Dendritic cell treated with granulocyte-macrophage colony-stimulating factor and Interleukin-4, amounts not matched to agents 40 ng/mL and 50 ng/mL, for 4 days (primary cell): Measurements from ENCODE around the gene POLR1C.

ENCODE experiments used
- H3K27ac Mint-ChIP-seq: one replicate; pipeline ENCODE4 v1.8.0; 2022; ENCODE audit warnings: mild to moderate bottlenecking, mixed read lengths
- H3K27me3 Mint-ChIP-seq: one replicate; pipeline ENCODE4 v1.8.0; 2022; ENCODE audit warnings: mild to moderate bottlenecking, mixed read lengths
- H3K36me3 Mint-ChIP-seq: one replicate; pipeline ENCODE4 v1.8.0; 2022; ENCODE audit warnings: low read depth, mixed read lengths
- H3K4me1 Mint-ChIP-seq: one replicate; pipeline ENCODE4 v1.8.0; 2022; ENCODE audit warnings: low read depth, mixed read lengths
- H3K4me3 Mint-ChIP-seq: one replicate; pipeline ENCODE4 v1.8.0; 2022; ENCODE audit warnings: mild to moderate bottlenecking, moderate library complexity, mixed read lengths
- H3K9me3 Mint-ChIP-seq: one replicate; pipeline ENCODE4 v1.8.0; 2022; ENCODE audit warnings: mixed read lengths
- intact Hi-C: fragments of 100-400 bp; cut with micrococcal nuclease; formaldehyde crosslinking; loops from one replicate; pipeline ENCODE4 v1.15.0; 2022

The POLR1C gene

GRCh38 chr6:43509142-43509983, 7.5 kb upstream of the POLR1C start:
- H3K27ac Mint-ChIP-seq, result no peak overlapping the region
- H3K9me3 Mint-ChIP-seq, result no peaks in the 10 kb centered on the region

DNA sequence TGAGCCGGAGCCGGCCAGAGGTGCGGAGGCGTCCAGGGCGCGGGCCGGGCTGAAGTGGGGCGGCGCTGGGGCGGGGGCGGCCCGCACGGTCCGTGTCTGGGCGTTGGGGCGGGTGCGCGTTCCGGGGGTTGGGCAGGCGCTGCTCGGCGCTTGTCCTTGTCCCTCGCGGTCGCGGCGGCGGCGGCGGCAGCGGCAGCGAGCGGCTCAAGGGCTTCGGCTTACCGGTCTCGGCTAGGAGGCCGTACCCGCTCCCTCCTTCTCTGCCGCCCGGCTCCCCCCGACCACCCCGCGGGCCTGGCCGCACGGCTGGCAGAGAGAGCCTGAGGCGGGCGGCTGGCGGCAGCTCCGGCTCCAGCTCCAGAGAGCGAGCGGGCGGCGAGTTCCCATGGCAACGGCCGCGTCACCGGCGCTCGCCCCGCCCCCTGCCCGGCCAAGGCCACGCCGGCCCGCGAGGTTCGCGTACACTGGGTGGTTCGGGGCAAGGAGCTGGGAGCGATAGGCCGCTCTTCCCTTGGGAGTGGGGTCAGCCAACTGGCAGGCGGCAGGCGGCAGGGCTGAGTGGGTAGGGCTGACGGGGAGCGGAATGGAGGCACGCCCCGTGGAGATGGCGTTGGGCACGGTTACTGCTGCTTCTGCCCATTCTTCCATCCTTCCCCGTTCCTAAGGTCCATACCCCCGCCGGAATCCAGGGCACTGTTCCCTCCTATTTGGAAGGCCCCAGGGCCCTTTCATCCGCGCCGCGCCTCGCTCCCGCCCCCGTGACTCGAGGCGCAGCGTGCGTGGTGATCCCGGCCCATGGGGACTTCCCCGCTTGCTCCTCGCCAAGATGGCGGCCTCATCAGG, 6.7 kb upstream of the POLR1C start, which contains the start of gene LRRC73:
TSS of gene LRRC73 (minus strand) at position 363 of the 843 bp plus-strand sequence. CDS start 561 bp downstream, outside the sequence.
- no peak within 1 kb of the TSS for H3K27ac Mint-ChIP-seq
- peaks cover 29% of the 10 kb centered on the region for H3K27me3 Mint-ChIP-seq
- peaks cover 15% of the 10 kb centered on the region for H3K36me3 Mint-ChIP-seq
- intact Hi-C loops, result loop anchor here (5.0 kb wide), 1 partner anchor 143 kb away; the partner anchor contains the start of gene ZNF318
- H3K9me3 Mint-ChIP-seq, result no peaks in the 10 kb centered on the region
- peaks cover 68% of the 10 kb centered on the region for H3K4me1 Mint-ChIP-seq
- peak within 1 kb of the TSS; percentile 64 for H3K4me3 Mint-ChIP-seq

More at GRCh38 chr6:43509142-43509983, 7.5 kb upstream of the POLR1C start:
- Mint-ChIP-seq H3K4me3 (peak overlapping the region; percentile 64), H3K36me3 (peaks cover 24% of the 10 kb centered on the region), H3K27me3 (peaks cover 29% of the 10 kb centered on the region), H3K4me1 (peaks cover 62% of the 10 kb centered on the region)
- intact Hi-C loops, result loop anchor here (5.0 kb wide), 1 partner anchor 142 kb away; the partner anchor contains the start of gene ZNF318

- Mint-ChIP-seq H3K9me3 (no peaks in the 10 kb centered on the region), H3K36me3 (peaks cover 9% of the 10 kb centered on the region), H3K27me3 (peaks cover 29% of the 10 kb centered on the region), H3K4me3 (peak overlapping the region; percentile 64), H3K27ac (no peak overlapping the region), H3K4me1 (peaks cover 74% of the 10 kb centered on the region)
- intact Hi-C loops, result no loop called here
Observed at GRCh38 chr6:43510827-43511163, 6.1 kb upstream of the POLR1C start.

DNA sequence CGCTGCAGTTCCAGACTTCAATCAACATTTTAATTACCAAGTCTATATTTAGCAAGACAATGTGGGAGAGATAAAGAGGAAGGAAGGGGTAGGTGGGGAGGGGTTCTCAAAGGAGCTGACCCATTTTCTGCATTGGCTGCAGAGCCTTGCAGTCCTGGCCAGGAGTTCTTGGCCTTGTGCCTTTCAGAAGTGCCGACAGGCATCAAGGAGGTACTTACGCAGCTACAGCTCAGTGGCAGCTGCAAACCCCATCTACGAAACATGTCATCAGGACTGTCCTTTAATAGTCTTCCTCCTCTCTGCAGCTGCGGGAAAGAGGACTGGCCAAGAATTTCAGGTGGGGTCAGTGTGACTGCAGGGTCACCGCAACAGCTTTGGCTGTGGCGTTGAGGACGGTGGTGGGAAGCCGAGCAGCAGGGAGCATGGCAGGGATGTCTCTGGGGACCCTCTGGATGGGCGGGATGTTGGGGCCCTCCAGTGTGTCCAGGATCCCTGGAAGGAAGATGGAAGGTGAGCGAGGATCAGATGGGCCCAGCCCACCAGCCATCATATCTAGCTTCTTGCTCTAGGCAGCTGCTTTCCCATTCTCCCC, 5.0 kb upstream of the POLR1C start:
- Mint-ChIP-seq H3K9me3 (no peaks in the 10 kb centered on the region), H3K4me1 (peaks cover 79% of the 10 kb centered on the region), H3K27me3 (peaks cover 27% of the 10 kb centered on the region), H3K27ac (no peak overlapping the region), H3K4me3 (no peak overlapping the region), H3K36me3 (no peaks in the 10 kb centered on the region)
- intact Hi-C loops, result no loop called here

DNA sequence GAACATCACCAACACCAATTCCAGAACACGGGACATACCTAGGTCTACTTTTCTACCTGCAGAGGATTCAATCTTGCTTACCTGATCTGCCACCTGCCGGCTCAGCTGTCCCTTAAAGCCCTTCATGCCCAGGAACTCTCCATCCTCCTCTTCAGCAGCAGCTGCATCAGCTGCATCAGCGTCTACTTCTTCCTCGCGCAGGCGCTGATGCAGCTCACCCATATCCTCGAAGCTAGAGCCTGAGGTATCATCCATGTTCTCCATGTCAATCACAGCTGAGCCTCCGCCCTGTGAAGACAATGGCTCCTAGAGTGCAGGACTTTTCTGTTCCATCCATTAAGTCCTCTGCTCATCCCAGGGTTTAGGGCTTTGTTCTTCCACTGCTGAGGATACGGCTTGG, 1.1 kb upstream of the POLR1C start:
- Mint-ChIP-seq H3K4me3 (no peak overlapping the region), H3K4me1 (peaks cover 49% of the 10 kb centered on the region), H3K27ac (no peak overlapping the region), H3K27me3 (no peaks in the 10 kb centered on the region), H3K9me3 (no peaks in the 10 kb centered on the region), H3K36me3 (no peaks in the 10 kb centered on the region)
- intact Hi-C loops, result no loop called here

GRCh38 chr6:43516367-43516696, 557 bp upstream of the POLR1C start:
- peaks cover 47% of the 10 kb centered on the region for H3K4me1 Mint-ChIP-seq
- no peak overlapping the region for H3K4me3 Mint-ChIP-seq
- no peaks in the 10 kb centered on the region for H3K27me3 Mint-ChIP-seq
- H3K27ac Mint-ChIP-seq, result no peak overlapping the region
- no peaks in the 10 kb centered on the region for H3K36me3 Mint-ChIP-seq
- intact Hi-C loops, result no loop called here
- H3K9me3 Mint-ChIP-seq, result no peaks in the 10 kb centered on the region

DNA sequence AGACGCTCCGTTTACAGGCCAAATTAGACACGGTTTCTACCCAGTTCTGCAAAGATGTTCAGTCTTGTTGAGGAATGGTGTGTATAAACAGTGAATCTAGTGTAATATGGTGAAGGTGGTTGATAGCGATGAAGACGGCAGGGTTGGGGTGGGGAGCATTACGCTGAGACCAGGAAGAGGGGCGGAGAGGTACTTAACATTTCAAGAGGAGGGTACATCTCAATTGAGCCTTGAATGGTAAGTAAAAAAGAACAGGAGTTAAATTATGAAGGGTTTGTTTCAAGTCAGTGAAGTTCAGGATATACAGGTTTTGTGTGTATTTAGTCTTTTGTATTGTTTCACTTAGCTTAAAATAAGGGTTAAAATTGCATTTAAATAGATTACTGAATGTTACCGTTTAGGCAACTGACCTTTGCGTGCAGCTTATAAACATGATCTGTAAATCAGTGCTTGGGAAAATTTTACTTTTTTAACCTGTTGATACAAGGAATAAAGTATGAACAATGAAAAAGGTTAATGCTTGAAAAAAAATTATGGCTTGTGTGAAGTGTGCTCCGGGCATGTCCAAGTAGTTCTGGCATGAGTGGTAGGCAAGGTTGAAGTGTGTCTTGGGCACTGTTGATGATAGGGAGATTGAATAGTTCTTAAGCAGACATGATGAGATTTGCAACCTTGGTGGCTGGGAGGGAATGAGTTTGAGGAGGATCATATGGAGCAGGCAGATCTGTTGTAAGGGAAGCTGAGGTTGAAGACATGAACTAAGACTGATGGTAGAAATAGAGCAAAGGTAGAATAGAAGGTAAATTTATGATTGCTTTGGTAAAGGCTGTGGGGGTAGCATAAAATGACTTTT, 842 bp downstream of the POLR1C start:
- H3K27me3 Mint-ChIP-seq, result no peaks in the 10 kb centered on the region
- H3K4me3 Mint-ChIP-seq, result no peak overlapping the region

DNA sequence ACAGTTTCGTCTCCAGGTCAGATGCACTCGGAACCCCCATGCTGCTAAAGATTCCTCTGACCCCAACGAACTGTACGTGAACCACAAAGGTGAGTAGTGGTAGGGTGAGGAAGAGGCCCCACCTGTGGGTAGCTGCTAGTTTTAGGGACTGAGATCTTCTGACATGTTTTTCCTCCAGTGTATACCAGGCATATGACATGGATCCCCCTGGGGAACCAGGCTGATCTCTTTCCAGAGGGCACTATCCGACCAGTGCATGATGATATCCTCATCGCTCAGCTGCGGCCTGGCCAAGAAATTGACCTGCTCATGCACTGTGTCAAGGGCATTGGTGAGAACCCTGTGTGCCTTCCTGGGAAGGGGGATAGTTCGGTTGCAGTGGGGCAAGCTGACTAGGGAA, 3.2 kb downstream of the POLR1C start:
- H3K27me3 Mint-ChIP-seq, result no peaks in the 10 kb centered on the region
- intact Hi-C loops, result no loop called here
- H3K4me3 Mint-ChIP-seq, result no peak overlapping the region
- no peaks in the 10 kb centered on the region for H3K9me3 Mint-ChIP-seq
- no peak overlapping the region for H3K27ac Mint-ChIP-seq
- no peaks in the 10 kb centered on the region for H3K36me3 Mint-ChIP-seq
- H3K4me1 Mint-ChIP-seq, result peaks cover 13% of the 10 kb centered on the region

More for the DNA sequence above, 842 bp downstream of the POLR1C start:
- Mint-ChIP-seq H3K27ac (no peak overlapping the region), H3K9me3 (no peaks in the 10 kb centered on the region), H3K36me3 (no peaks in the 10 kb centered on the region), H3K4me1 (peaks cover 33% of the 10 kb centered on the region)
- intact Hi-C loops, result no loop called here

DNA sequence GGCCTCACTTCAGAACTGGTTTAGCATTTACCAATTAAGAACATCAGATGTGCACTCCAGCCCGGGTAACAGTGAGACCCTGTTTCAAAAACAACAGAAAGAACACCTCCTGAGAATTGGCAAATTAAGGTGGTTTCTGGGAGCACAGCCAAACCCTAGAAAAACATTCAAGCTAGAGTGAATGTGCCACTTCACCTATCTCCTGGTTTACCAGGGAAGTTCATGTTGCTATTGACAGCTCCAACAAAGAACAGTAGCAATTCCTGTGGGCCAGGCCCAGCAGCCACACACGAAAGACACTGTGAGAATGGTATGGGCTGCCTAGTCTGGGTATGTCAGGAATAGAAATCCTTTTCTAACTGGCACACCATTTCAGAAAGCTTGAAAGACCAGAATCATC, 4.9 kb downstream of the POLR1C start:
- no peaks in the 10 kb centered on the region for H3K27me3 Mint-ChIP-seq
- no peaks in the 10 kb centered on the region for H3K4me1 Mint-ChIP-seq
- H3K36me3 Mint-ChIP-seq, result no peaks in the 10 kb centered on the region
- no peak overlapping the region for H3K4me3 Mint-ChIP-seq
- no peaks in the 10 kb centered on the region for H3K9me3 Mint-ChIP-seq
- intact Hi-C loops, result no loop called here
- H3K27ac Mint-ChIP-seq, result no peak overlapping the region

DNA sequence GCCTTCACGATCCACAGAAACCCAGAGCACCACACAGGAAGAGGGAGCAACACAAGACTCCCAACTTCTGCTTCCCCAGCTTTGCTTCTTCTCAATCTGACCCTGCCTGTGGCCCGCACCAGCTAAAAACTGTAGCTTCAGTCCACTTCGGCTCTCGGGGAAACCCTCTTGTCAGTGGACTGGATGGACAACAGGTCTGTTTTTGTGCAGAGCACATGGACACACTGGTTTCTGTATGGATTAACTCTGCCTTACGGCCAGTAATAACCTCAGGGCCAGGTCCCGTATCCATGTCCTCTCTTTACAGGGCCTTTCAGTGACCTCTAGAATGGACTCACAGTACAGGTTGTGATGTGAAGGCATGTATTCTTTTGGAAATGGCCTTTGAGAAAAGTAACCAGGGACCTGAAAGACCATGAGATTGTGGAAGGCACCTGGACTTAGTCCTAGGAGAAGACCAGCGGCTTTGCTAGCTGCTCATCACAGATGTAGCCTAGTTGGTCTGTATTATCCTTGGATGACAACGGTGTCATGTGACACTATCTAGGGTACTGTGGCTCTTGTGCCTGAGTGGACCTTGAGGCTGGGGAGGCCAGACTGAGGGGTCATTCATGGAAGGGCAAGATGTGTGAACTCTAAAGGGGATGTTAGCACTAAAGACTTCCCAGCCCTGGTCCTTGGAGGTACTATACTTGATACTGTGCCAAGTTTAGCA, 5.8 kb downstream of the POLR1C start:
- Mint-ChIP-seq H3K27ac (peak overlapping the region; percentile 35), H3K9me3 (no peaks in the 10 kb centered on the region), H3K36me3 (no peaks in the 10 kb centered on the region), H3K4me3 (no peak overlapping the region), H3K4me1 (peaks cover 5% of the 10 kb centered on the region), H3K27me3 (no peaks in the 10 kb centered on the region)
- intact Hi-C loops, result no loop called here

DNA sequence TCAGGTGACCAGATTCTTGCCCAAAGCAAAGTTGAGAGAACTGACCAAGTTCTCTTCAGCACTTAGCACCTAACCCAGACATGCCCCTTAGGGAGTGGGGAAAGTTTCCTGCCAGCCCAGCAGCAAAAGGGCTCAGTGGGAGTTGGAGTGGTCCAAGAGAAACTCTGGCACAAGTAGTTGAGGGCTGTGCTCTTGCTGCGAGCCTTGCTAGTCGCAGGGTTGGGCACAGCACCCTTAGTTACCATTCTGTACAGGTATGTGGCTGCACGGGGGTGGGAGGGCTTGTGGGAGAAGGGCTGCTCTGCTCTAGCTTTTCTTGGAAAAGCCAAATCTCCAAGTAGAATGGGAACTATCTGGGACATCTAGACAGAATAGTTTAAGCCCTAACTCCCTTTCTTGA, 6.4 kb downstream of the POLR1C start:
- peaks cover 5% of the 10 kb centered on the region for H3K4me1 Mint-ChIP-seq
- no peak overlapping the region for H3K27ac Mint-ChIP-seq
- H3K36me3 Mint-ChIP-seq, result no peaks in the 10 kb centered on the region
- H3K27me3 Mint-ChIP-seq, result no peaks in the 10 kb centered on the region
- no peaks in the 10 kb centered on the region for H3K9me3 Mint-ChIP-seq
- intact Hi-C loops, result no loop called here
- no peak overlapping the region for H3K4me3 Mint-ChIP-seq

DNA sequence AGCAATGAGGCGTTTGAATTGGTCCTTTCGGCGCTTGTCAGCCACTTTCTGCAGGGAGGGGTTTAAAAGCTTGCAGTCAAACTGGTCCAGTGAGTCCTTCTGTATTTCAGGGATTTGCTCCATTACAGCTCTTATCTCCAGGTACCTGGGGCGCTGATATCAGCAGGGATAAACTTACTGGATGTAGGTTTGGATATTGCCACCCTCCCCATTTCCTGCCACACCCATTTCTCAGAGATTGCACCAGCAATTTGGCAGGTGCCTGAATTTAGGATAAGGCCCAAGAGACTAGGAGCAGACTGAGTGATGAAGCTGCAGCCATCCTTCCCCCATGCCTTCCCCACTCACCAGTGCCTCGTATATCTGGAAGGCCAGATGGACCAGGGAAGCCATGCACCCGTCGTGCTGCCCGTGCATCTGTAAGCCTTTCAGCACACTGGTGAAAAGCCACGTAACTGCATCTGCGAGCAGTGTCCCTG, 7.6 kb downstream of the POLR1C start:
- H3K4me3 Mint-ChIP-seq, result no peak overlapping the region
- H3K27ac Mint-ChIP-seq, result peak overlapping the region; percentile 39
- H3K4me1 Mint-ChIP-seq, result peaks cover 5% of the 10 kb centered on the region
- intact Hi-C loops, result no loop called here
- no peaks in the 10 kb centered on the region for H3K27me3 Mint-ChIP-seq
- H3K36me3 Mint-ChIP-seq, result no peaks in the 10 kb centered on the region
- H3K9me3 Mint-ChIP-seq, result no peaks in the 10 kb centered on the region

DNA sequence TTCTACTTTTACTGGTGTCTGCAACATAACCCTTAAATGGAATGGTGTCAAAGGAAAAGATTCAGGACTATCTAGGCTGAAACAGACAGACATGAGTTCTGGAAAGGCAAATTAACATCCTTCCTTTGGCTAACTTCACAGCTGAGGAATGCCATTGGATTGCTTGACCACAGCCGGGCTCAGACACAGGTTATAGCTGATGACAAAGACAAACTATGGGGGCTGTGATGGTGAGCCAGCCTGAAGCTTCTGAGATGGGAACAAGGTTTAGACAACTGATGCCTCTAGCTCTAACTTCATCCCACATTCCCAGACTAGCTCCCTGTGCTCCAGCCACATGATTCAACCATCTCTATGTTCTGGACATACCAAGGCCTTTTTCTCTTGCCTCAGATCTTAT, 15.3 kb downstream of the POLR1C start:
- Mint-ChIP-seq H3K27ac (no peak overlapping the region), H3K4me1 (peaks cover 2% of the 10 kb centered on the region), H3K36me3 (peaks cover 50% of the 10 kb centered on the region), H3K9me3 (no peaks in the 10 kb centered on the region), H3K4me3 (no peak overlapping the region), H3K27me3 (no peaks in the 10 kb centered on the region)
- intact Hi-C loops, result no loop called here
